Measurements from ENCODE around the gene SEMA3B.

GRCh38 chr3:50303013-50303815, 34.3 kb downstream of the SEMA3B start, which contains the start of gene HYAL1:
- TF ChIP-seq POLR2A (IDR thresholded peaks at IDR 0.05) (no peak), CTCF (IDR thresholded peaks at IDR 0.05) (peak in 1 of 7 experiments; percentile 21), EP300 (IDR thresholded peaks at IDR 0.05) (no peak), POLR2AphosphoS5 (IDR thresholded peaks at IDR 0.05) (peak; percentile 28 to 52 (median 47))
